Mesothelial cell of epicardium (in vitro differentiated cells): ENCODE data around the gene COPS4. TPM values are rescaled to one million over a fixed set of nuclear protein-coding genes. Genes with fewer than 3 reads are reported as not detected.

Experiments
- DNase-seq, 2 experiments: peaks; one replicate each; pipeline ENCODE4 v3.0.0; 2021; ENCODE audit warnings: low spot score in 2 of 2; ENCODE audit not compliant: unreplicated experiment in 2 of 2
- H3K27ac Mint-ChIP-seq: 2 replicates; pipeline ENCODE4 v1.8.0; 2021; ENCODE audit warnings: mixed read lengths
- H3K27me3 Mint-ChIP-seq: 2 replicates; pipeline ENCODE4 v1.8.0; 2021; ENCODE audit warnings: low read depth, mixed read lengths
- H3K36me3 Mint-ChIP-seq: 2 replicates; pipeline ENCODE4 v1.8.0; 2021; ENCODE audit warnings: mixed read lengths
- H3K4me1 Mint-ChIP-seq: 2 replicates; pipeline ENCODE4 v1.8.0; 2021; ENCODE audit warnings: mixed read lengths
- H3K4me3 Mint-ChIP-seq: 2 replicates; pipeline ENCODE4 v1.8.0; 2021; ENCODE audit warnings: mild to moderate bottlenecking, moderate library complexity, mixed read lengths
- H3K9me3 Mint-ChIP-seq: 2 replicates; pipeline ENCODE4 v1.8.0; 2021; ENCODE audit warnings: mixed read lengths
- total RNA-seq: library from RNA; stranded (reverse); gene quantifications from 3 replicates; pipeline ENCODE4 v1.2.1, GENCODE V29; 2021
- TF ChIP-seq, protein P1 (sequence below): fragments of 200-600 bp; sonication (generic); IDR thresholded peaks from one replicate; pipeline ENCODE4 v1.5.0; 2021; ENCODE audit warnings: antibody characterized with exemption; ENCODE audit not compliant: unreplicated experiment

The COPS4 gene
- total RNA-seq, 1 donor from 2014 or later = 39.6 TPM

DNA sequence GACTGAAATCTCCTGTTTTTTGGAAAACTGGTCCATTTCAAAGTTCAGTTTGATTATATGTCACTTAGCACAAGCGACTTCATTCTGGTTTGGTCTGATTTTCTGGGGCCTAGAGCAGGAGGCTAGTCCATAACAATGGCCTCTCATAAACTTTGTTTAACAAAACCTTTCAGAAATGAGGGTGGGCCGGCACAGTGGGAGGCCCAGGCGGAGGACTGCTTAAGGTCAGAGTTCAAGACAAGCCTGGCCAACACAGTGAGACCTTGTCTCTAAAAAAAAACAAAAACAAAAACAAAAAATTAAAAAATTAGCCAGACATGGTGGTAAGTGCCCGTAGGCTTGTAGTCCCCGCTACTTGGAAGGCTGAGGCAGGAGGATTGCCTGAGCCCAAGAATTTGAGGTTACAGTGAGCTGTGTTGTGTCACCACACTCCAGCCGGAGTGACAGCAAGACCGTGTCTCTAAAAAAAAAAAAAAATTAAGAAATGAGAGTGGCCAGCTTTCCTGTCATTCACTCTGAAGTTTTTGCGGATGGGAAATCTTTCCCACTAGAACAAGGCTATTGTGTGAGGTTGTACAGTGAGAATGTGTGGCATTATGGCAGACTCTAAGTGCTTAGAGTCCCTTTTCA, 80.8 kb downstream of the COPS4 start:
- H3K27ac Mint-ChIP-seq = no peak overlapping the region
- H3K36me3 Mint-ChIP-seq = no peaks in the 10 kb centered on the region
- no peak for DNase-seq
- H3K9me3 Mint-ChIP-seq = no peaks in the 10 kb centered on the region
- peaks cover 5% of the 10 kb centered on the region for H3K4me1 Mint-ChIP-seq
- TF ChIP-seq, protein P1, sequence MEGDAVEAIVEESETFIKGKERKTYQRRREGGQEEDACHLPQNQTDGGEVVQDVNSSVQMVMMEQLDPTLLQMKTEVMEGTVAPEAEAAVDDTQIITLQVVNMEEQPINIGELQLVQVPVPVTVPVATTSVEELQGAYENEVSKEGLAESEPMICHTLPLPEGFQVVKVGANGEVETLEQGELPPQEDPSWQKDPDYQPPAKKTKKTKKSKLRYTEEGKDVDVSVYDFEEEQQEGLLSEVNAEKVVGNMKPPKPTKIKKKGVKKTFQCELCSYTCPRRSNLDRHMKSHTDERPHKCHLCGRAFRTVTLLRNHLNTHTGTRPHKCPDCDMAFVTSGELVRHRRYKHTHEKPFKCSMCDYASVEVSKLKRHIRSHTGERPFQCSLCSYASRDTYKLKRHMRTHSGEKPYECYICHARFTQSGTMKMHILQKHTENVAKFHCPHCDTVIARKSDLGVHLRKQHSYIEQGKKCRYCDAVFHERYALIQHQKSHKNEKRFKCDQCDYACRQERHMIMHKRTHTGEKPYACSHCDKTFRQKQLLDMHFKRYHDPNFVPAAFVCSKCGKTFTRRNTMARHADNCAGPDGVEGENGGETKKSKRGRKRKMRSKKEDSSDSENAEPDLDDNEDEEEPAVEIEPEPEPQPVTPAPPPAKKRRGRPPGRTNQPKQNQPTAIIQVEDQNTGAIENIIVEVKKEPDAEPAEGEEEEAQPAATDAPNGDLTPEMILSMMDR = no peak
- no peaks in the 10 kb centered on the region for H3K27me3 Mint-ChIP-seq
- H3K4me3 Mint-ChIP-seq = no peak overlapping the region

DNA sequence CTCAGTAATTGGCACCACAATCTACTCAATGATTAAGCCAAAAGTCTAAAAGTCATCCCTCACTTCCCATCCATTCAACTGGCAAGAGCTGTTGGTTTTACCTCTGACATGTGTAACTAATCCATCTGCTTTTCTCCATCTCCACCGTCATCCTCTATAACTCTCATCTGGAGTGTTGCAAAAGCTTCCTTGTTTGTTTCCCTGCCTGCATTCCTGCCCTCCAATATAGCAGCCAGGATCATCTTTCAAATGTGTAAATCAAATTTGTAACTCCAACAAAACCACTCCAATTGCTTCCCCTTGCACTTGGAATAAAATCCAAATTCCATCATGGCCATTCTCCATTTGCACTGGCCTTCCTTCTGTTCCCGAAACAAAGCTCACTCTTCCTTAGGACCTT, 83.9 kb downstream of the COPS4 start:
- peaks cover 13% of the 10 kb centered on the region for H3K9me3 Mint-ChIP-seq
- no peak overlapping the region for H3K4me3 Mint-ChIP-seq
- no peak for DNase-seq
- H3K4me1 Mint-ChIP-seq = peaks cover 5% of the 10 kb centered on the region
- TF ChIP-seq, protein P1 = no peak
- H3K27ac Mint-ChIP-seq = no peak overlapping the region
- H3K27me3 Mint-ChIP-seq = no peaks in the 10 kb centered on the region
- H3K36me3 Mint-ChIP-seq = peaks cover 3% of the 10 kb centered on the region

DNA sequence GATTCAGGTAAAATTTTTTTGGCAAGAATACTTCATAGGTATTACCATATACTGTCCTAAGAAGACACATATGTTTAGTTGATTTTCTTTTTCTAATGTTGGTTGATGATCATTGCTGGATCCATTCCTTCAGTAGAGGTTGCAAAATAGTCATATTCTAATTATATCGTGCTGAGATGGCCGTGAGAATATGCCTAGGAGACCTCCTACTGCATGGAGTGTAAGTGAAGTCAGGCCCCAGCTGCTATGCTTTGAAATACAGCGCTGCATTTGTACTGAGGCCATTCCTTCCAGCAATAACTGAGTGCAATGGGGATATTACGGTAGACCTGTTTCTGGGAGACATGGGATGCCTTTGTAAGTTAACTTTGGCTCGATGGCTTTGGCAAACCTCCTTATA, 86.3 kb downstream of the COPS4 start:
- H3K27ac Mint-ChIP-seq = no peak overlapping the region

DNA sequence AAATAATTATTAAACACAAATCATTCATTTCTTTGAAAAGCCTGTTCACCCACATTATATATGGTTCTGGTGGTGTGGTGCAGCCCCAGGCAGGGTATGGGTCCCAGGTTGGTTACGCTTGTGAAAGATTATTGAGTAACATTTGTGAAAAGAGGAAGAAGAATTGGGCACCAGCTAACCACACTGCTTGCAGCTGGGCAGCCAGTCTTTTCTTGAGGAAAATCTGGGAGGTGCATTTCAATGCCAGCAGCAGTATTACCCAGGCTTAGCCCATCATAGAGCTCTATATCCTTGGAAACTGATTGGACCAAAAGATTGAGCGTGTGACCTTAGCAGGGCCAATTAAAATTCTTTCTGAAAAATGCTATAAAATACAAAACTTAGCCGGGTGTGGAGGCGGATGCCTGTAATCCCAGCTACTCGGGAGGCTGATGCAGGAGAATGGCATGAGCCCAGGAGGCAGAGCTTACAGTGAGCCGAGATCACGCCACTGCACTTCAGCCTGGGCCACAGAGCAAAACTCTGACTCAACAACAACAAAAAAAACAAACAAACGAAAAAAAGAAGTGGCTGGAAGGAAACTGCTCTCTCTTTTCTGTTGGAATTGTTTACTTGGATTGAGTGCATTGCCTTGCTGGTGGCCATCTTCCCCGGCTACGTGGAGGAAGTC, 89.3 kb downstream of the COPS4 start:
- Mint-ChIP-seq H3K27ac (no peak overlapping the region), H3K27me3 (no peaks in the 10 kb centered on the region), H3K4me3 (no peak overlapping the region), H3K9me3 (peaks cover 27% of the 10 kb centered on the region), H3K4me1 (no peaks in the 10 kb centered on the region), H3K36me3 (peaks cover 3% of the 10 kb centered on the region)
- no peak for DNase-seq
- TF ChIP-seq, protein P1 = no peak

More for the DNA sequence above, 86.3 kb downstream of the COPS4 start:
- no peaks in the 10 kb centered on the region for H3K27me3 Mint-ChIP-seq
- no peak for DNase-seq
- H3K4me3 Mint-ChIP-seq = no peak overlapping the region
- H3K9me3 Mint-ChIP-seq = peaks cover 14% of the 10 kb centered on the region
- H3K36me3 Mint-ChIP-seq = peaks cover 3% of the 10 kb centered on the region
- no peaks in the 10 kb centered on the region for H3K4me1 Mint-ChIP-seq
- TF ChIP-seq, protein P1 = no peak

Other genes with a start within 250 kb of the COPS4 start
- 25.7 to 27.2 TPM (median 26.1 TPM) in 3 replicates for gene SCD5, start 236.4 kb upstream of the COPS4 start, total RNA-seq
- gene SEC31A, start 144.0 kb upstream of the COPS4 start, total RNA-seq = 284 to 308 TPM (median 303 TPM) in 3 replicates
- 7.6 to 8.8 TPM (median 8.3 TPM) in 3 replicates for gene THAP9, start 134.4 kb upstream of the COPS4 start, total RNA-seq
- gene LIN54, start 24.4 kb upstream of the COPS4 start, total RNA-seq = 12.9 to 13.1 TPM (median 12.9 TPM) in 3 replicates
- gene PLAC8, start 79.5 kb downstream of the COPS4 start, total RNA-seq = 0.50 to 1.6 TPM (median 1.2 TPM) in 3 replicates
- gene COQ2, start 249.6 kb downstream of the COPS4 start, total RNA-seq = 7.3 to 8.0 TPM (median 7.9 TPM) in 3 replicates